ENCODE measurements around the gene TMEM218. TPM values are rescaled to one million over a fixed set of nuclear protein-coding genes. Genes with fewer than 3 reads are reported as not detected.

TMEM218 gene
- total RNA-seq, 1 donor from 2014 or later: 11.4 TPM

GRCh38 chr11:125110506-125110905 lies 920 bp downstream of the TMEM218 start:
- Mint-ChIP-seq H3K27ac (ENCODE audit: unreplicated experiment) (no peak overlapping the region), H3K27me3 (ENCODE audit: unreplicated experiment) (peaks cover 2% of the 10 kb centered on the region), H3K4me1 (ENCODE audit: unreplicated experiment) (peaks cover 15% of the 10 kb centered on the region), H3K4me3 (ENCODE audit: unreplicated experiment) (peak overlapping the region; percentile 100), H3K9me3 (ENCODE audit: unreplicated experiment) (no peaks in the 10 kb centered on the region), H3K36me3 (ENCODE audit: low read depth, unreplicated experiment) (no peaks in the 10 kb centered on the region)
- no peak for DNase-seq (ENCODE audit: low spot score)
- TF ChIP-seq, protein P1, sequence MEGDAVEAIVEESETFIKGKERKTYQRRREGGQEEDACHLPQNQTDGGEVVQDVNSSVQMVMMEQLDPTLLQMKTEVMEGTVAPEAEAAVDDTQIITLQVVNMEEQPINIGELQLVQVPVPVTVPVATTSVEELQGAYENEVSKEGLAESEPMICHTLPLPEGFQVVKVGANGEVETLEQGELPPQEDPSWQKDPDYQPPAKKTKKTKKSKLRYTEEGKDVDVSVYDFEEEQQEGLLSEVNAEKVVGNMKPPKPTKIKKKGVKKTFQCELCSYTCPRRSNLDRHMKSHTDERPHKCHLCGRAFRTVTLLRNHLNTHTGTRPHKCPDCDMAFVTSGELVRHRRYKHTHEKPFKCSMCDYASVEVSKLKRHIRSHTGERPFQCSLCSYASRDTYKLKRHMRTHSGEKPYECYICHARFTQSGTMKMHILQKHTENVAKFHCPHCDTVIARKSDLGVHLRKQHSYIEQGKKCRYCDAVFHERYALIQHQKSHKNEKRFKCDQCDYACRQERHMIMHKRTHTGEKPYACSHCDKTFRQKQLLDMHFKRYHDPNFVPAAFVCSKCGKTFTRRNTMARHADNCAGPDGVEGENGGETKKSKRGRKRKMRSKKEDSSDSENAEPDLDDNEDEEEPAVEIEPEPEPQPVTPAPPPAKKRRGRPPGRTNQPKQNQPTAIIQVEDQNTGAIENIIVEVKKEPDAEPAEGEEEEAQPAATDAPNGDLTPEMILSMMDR (IDR thresholded peaks at IDR 0.05; ENCODE audit: unreplicated experiment): no peak

GRCh38 chr11:125108469-125108868 lies 3.0 kb downstream of the TMEM218 start:
- TF ChIP-seq, protein P1 (IDR thresholded peaks at IDR 0.05; ENCODE audit: unreplicated experiment): no peak
- H3K4me1 Mint-ChIP-seq (ENCODE audit: unreplicated experiment): peaks cover 15% of the 10 kb centered on the region
- H3K27ac Mint-ChIP-seq (ENCODE audit: unreplicated experiment): no peak overlapping the region
- DNase-seq (ENCODE audit: low spot score): no peak
- H3K9me3 Mint-ChIP-seq (ENCODE audit: unreplicated experiment): peaks cover 4% of the 10 kb centered on the region
- peaks cover 6% of the 10 kb centered on the region for H3K36me3 Mint-ChIP-seq (ENCODE audit: low read depth, unreplicated experiment)
- no peak overlapping the region for H3K4me3 Mint-ChIP-seq (ENCODE audit: unreplicated experiment)
- no peaks in the 10 kb centered on the region for H3K27me3 Mint-ChIP-seq (ENCODE audit: unreplicated experiment)

DNA sequence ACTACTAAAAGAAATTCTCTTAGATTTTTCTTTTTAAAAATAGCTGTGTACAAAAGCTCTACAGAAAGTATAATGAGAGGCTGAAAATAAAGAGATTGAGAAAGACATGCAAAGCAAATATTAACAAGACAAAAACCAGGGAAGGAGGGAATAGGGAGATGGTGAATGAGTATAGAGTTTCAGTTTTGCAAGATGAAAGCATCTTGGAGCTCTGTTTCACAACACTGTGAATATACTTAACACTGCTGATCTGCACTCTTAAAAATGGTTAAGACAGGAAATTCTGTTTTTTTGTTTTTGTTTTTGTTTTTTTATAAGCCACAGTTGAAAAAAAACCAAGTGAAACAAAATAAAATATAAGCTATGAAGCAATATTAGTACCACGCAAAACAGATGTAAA lies 5.5 kb downstream of the TMEM218 start:
- Mint-ChIP-seq H3K4me1 (ENCODE audit: unreplicated experiment) (peaks cover 6% of the 10 kb centered on the region), H3K27ac (ENCODE audit: unreplicated experiment) (no peak overlapping the region), H3K27me3 (ENCODE audit: unreplicated experiment) (no peaks in the 10 kb centered on the region), H3K36me3 (ENCODE audit: low read depth, unreplicated experiment) (peaks cover 10% of the 10 kb centered on the region), H3K9me3 (ENCODE audit: unreplicated experiment) (peaks cover 4% of the 10 kb centered on the region), H3K4me3 (ENCODE audit: unreplicated experiment) (no peak overlapping the region)
- TF ChIP-seq, protein P1 (IDR thresholded peaks at IDR 0.05; ENCODE audit: unreplicated experiment): no peak
- DNase-seq (ENCODE audit: low spot score): no peak

GRCh38 chr11:125102510-125102909 lies 8.9 kb downstream of the TMEM218 start:
- TF ChIP-seq, protein P1 (IDR thresholded peaks at IDR 0.05; ENCODE audit: unreplicated experiment): no peak
- Mint-ChIP-seq H3K27ac (ENCODE audit: unreplicated experiment) (no peak overlapping the region), H3K4me3 (ENCODE audit: unreplicated experiment) (no peak overlapping the region), H3K27me3 (ENCODE audit: unreplicated experiment) (peaks cover 2% of the 10 kb centered on the region), H3K4me1 (ENCODE audit: unreplicated experiment) (no peaks in the 10 kb centered on the region), H3K9me3 (ENCODE audit: unreplicated experiment) (peaks cover 4% of the 10 kb centered on the region), H3K36me3 (ENCODE audit: low read depth, unreplicated experiment) (peaks cover 10% of the 10 kb centered on the region)
- no peak for DNase-seq (ENCODE audit: low spot score)

DNA sequence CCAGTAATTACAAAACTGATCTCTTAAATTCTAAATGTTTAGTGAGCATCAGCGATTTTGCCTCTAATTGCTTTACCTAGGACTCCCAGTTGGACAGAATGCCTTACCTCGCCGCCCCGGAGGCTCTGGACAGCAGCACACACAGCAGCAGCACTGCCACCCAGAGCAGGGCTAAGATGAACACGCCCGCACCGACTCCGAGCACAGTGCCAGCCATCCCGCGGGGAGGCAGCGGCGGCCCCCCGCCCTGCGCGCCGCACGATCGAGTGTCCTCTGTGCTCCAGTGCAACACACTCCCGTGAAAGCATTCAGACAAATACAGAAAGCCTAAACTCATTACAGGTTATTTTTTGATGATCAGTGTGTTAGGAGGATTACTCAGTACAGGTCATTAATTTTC lies 9.4 kb downstream of the TMEM218 start:
- H3K36me3 Mint-ChIP-seq (ENCODE audit: low read depth, unreplicated experiment): peaks cover 10% of the 10 kb centered on the region
- H3K4me1 Mint-ChIP-seq (ENCODE audit: unreplicated experiment): no peaks in the 10 kb centered on the region
- TF ChIP-seq, protein P1 (IDR thresholded peaks at IDR 0.05; ENCODE audit: unreplicated experiment): no peak
- no peak for DNase-seq (ENCODE audit: low spot score)
- H3K9me3 Mint-ChIP-seq (ENCODE audit: unreplicated experiment): peaks cover 4% of the 10 kb centered on the region
- no peak overlapping the region for H3K4me3 Mint-ChIP-seq (ENCODE audit: unreplicated experiment)
- no peak overlapping the region for H3K27ac Mint-ChIP-seq (ENCODE audit: unreplicated experiment)
- H3K27me3 Mint-ChIP-seq (ENCODE audit: unreplicated experiment): peaks cover 2% of the 10 kb centered on the region
